IPS-18c (cell line): ENCODE measurements around the gene ALLC.

Experiments used
- H3K4me3 ChIP-seq: 2 replicates; pipeline ENCODE4 v1.7.0; 2013; ENCODE audit warnings: low read depth, mild to moderate bottlenecking, low read length, moderate library complexity; ENCODE audit not compliant: insufficient read depth
- H3K9me3 ChIP-seq: one replicate; pipeline ENCODE4 v1.6.1; 2013; ENCODE audit warnings: mild to moderate bottlenecking, low read length, moderate library complexity; ENCODE audit not compliant: control insufficient read depth, insufficient read depth

The ALLC gene

DNA sequence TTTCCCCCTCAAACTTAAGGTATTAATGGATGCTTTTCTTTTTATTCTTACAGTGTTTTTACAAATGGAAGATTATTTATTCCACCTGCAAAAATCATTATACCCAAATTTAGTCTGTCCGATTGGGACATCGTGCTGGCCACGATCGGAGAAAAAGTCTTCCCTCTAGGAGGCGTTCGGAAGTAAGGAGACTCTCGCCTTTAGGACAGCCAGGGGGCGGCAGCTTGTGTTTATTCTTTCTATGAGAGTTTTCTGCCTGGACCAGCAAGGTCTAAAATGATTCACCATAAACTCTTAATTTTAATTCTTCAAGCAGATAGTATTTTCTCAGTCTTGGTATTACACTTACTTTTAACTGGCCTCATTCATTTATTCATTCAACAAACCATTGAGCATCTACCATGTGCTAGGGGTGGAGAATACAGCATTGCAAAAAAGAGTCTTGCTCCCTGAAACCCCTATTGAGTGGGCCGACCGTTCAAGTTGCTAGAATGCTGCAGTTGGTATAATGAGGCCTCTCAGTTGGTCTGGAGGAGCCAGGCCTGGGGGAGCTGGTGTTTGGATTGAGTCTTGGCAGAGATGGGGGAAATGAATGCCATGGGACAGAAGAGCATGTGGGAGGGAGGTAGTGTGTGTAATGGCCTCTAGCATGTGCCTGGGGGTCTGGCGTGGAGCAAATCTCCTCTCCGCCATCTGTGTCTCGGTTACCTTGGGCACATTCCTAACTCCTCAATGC, 84.0 kb downstream of the ALLC start:
- Histone ChIP-seq H3K4me3 (no peak overlapping the region), H3K9me3 (peaks cover 2% of the 10 kb centered on the region)

DNA sequence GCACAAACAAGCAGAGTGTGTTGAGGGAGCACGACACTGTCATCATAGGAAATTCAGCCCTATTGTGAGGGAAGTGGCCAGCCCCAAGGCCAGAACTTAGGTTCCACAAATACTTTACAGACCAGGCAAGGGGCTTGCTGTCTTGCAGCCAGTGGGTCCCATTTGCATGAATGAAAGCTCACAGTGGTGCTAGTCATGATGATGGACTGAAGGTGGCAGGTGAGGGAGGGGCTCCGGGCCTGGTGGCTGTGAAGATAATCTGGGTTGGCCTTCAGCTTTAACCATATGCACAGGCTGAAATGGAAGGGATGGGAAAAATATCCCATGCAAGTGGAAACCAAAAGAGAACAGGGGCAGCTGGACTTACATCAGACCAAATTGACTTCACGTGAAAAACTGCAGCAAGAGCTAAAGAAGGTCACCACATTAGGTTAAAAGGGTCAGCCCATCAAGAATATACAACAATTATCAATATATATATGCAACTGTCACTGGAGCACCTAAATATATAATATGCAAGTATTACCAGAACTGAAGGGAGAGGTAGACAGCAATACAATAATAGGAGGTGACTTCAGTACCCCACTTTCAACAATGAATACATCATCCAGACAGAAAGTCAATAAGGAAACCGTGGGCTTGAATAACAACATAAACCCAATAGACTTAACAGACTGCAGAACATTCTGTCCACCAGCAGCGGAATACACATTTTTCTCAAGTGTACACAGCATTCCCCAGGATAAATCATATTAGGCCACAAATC, 84.9 kb downstream of the ALLC start:
- Histone ChIP-seq H3K4me3 (no peak overlapping the region), H3K9me3 (no peaks in the 10 kb centered on the region)

DNA sequence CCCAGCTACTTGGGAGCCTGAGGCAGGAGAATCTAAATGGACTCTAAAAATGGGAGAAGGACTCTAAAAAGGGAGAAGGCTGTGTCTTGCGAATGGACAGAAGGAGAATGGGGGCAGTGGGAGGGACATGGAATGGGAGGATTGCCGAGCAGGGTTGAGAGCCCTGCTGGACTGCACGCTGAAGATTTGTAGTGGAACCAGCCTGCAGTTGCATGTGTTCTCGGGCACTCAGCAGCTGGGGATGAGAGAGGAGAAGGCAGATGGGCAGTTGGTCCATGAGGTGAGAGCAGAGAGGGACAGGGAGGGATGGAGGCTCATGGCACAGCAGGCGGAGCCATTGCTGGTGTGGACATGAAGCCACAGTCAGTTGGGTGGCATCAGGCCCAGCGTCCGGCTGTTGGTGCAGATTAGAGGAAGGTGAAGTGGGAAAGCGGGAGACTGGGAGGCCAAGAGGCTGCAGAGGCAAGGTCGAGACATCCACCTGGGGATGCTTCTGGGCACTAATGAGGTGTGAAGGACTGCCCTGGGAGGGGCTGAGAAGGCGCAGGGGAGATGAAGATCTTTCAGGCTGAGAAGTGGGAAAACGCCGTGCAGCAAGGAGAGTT, 86.1 kb downstream of the ALLC start:
- no peak overlapping the region for H3K4me3 ChIP-seq
- no peaks in the 10 kb centered on the region for H3K9me3 ChIP-seq

DNA sequence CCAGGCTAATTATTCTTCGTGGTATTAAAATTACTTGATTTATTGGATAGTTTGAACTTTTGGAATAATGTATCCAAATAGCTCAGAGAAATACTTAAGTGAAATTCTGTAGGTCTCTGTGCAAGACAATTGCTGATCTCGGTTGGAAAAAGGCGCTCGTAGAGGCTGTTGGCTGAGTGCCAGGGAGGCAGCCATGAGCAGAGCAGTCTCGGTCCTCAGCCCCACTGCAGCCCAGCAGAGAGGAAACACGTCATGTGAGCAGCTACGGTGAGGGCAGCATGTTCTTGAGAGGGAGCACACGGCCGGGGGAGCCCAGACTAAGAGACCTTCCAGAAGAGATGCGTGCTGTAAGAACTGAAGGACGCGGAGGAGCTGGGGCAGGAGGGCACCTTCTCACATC, 87.9 kb downstream of the ALLC start:
- H3K9me3 ChIP-seq, result no peaks in the 10 kb centered on the region
- H3K4me3 ChIP-seq, result no peak overlapping the region

DNA sequence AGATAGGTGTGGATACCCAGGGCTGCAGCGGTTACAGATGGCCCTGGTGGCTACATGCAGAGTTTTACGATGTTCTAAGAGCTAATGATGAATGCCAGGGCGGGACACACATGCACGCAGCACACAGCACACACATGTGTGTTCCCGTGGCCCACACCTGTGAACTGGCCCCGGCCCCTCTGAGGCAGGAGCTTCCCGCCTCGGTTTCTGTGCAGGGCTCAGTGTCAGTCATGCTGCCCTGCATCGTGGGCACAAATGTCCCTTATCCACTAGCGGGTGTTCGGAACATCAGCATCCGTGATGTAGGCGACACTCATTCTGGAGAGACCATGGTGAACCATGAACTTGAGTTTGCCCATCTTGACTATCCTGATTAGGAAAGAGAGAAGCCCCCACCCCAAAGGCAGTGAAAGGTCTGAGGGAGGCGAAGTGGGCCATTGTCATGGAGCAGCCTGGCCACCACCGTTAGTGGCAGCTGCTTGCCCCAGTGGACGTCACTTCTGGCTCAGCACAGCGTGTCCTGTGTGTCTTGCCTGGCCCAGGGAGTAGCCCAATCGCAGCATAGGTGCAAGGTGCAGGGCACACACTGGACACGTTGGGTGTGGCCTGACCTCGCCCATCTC, 89.1 kb downstream of the ALLC start:
- Histone ChIP-seq H3K9me3 (no peaks in the 10 kb centered on the region), H3K4me3 (no peak overlapping the region)

DNA sequence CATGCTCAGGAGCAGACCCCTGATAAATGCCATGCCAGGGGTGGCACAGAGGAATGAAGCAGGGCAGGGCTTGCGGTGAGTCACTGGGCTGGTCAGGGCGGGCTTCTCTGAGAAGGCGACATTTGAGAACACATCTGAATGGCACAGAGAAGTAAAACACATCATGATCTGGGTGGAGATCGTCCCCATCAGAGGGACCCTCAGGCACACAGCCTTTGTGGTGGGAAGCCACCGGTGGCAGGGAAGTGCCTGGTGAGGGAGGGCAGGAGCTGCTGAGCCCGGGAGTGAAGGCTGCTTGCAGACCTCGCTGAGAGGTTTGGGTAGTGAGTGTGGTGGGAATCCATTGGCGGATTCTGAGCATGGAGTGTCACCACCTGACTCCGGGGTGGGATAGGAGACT, 89.8 kb downstream of the ALLC start:
- no peaks in the 10 kb centered on the region for H3K9me3 ChIP-seq
- no peak overlapping the region for H3K4me3 ChIP-seq

DNA sequence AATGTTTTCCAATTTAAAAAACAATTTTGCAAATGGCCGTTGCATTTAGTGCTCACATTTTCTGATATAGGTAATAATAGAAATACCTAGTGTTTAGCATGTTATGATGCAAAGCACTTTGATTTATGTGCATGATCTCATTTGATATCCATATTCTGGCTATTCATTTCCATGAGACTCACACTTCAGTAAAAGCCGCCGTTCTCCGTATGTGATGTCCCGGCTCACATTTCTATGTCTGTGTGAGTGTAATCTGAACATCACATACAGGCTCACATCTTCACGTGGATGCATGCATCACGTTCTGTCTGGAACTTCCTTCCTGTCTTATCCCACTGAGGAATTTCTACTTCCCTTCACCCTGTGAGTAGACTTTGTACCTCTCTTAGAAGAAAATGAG, 91.2 kb downstream of the ALLC start:
- no peak overlapping the region for H3K4me3 ChIP-seq
- no peaks in the 10 kb centered on the region for H3K9me3 ChIP-seq

DNA sequence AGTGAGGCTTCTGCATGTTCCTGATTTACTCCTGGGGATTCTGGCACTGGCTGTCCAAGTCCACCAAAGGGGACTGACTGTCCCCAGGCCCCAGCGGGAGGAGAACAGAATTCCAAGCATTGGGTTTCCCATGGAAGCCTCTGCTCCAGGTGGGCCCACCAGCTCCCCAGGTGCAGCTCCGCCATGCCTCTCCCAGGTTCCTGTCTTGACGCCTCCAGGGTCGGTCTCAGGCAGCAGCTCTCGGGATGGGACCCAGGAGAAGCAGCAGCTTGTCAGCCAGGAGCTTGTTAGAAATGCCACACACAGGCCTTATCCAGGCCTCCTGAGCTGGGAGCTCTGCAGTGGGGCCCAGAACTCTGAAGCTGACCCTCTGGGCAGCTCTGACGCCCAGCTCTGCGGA, 93.3 kb downstream of the ALLC start:
- no peaks in the 10 kb centered on the region for H3K9me3 ChIP-seq
- H3K4me3 ChIP-seq, result no peak overlapping the region

DNA sequence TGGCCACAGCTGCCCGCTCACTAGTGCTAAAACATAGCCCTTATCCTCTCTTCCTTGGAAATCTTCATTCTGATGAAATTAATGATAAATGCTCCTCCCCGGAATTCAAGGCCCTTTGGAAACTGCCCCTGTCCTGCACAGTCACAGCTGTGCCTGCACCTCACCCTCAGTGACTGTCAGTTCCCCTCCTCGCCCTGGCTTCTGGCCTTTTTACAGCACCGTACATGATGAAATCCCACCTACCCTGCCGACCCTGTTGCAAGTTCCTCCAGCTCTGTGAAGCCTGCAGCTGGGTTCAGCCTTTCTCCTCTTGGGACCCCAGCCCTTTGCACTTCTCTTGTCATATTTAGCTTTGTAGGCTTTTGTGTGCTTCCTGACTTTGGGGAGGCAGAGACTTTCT, 93.8 kb downstream of the ALLC start:
- H3K9me3 ChIP-seq, result no peaks in the 10 kb centered on the region
- no peak overlapping the region for H3K4me3 ChIP-seq
